GM21786 (cell line): ENCODE results near the gene DLD.
"Not testable (repeated sequence)": the region's sequence is repeated elsewhere in the genome, so short reads cannot be mapped to it uniquely, and the experiment has no call there.

Experiments used
- ATAC-seq: cut with Tn5 transposase; IDR thresholded peaks from one replicate; pipeline ENCODE4 v1.9.1; 2021; ENCODE audit not compliant: unreplicated experiment

The DLD gene

DNA sequence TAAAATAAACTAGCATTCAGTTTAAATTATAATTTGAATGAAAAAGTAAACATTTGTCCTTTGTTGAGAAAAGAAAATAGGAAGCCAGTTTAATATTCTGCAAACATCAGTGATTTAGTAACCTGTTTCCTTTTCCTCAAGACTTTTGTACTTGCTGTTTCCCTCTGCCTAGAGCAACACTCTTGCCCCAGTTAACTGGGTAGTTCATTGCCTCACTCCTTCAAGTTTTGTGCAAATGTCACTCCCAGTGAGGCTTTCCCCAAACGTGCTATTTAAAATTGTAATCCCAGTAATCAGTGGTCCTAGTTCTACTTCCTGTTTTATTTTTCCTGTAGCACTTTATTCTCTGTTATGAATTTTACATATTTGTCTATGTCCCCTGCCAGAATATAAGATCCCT, 23.8 kb downstream of the DLD start:
- ATAC-seq, result no peak

DNA sequence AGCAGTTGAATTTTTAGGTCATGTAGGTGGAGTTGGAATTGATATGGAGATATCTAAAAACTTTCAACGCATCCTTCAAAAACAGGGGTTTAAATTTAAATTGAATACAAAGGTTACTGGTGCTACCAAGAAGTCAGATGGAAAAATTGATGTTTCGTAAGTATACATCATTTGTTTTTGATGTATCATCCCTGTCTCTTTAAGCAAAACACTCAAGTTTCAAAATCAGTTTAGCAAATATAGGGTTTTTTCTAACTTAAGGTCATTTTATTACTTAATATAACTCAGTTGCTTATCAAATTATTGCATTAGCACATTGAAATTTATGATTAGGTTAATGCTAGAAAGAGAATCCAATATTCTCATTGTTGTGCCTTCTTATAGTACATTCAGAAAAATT, 24.6 kb downstream of the DLD start:
- no peak for ATAC-seq

DNA sequence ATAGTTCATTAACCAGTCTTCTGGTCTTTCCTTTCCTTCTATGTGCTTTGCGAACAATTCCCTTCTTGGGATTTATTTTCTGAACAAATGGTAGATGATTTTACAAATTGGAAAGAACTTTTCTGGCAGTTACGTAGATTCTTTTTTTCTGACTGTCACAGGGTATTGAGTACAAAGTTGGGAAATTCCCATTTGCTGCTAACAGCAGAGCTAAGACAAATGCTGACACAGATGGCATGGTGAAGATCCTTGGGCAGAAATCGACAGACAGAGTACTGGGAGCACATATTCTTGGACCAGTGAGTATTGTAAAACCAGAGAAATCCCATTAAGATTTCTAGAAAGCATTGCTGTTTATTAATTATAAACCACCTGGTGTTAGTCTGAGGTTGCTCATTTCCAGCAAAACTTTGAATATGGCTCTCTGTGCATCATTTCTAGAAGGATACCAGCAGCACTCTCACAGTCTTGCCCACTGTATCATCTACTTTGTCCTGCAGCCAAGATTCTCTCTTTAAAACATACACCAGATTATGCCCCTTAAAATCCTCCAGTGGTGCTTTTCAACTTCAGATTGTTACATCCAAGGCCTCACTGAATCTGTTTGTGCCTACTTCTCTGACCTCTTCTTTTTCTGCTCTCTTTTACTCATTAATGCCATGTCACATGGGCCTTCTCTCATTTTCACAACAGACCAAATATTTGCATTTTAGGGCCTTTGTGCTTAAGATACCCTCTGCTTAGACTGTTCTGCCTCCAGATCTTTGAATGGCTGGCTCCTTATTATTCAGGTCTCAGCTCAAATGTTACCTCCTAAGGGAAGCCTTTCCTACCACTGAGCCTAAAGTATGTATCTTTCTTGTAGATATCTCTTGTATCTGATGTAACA, 27.0 kb downstream of the DLD start:
- ATAC-seq, result peak; percentile 87

DNA sequence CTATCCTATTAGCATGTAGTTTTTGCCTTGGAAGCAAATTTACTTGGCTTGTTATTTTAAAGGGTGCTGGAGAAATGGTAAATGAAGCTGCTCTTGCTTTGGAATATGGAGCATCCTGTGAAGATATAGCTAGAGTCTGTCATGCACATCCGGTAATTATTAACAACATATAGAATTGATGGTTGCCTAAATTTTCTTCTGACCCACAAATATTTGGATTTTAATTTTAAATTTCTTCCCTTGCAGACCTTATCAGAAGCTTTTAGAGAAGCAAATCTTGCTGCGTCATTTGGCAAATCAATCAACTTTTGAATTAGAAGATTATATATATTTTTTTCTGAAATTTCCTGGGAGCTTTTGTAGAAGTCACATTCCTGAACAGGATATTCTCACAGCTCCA, 28.0 kb downstream of the DLD start:
- ATAC-seq, result no peak

DNA sequence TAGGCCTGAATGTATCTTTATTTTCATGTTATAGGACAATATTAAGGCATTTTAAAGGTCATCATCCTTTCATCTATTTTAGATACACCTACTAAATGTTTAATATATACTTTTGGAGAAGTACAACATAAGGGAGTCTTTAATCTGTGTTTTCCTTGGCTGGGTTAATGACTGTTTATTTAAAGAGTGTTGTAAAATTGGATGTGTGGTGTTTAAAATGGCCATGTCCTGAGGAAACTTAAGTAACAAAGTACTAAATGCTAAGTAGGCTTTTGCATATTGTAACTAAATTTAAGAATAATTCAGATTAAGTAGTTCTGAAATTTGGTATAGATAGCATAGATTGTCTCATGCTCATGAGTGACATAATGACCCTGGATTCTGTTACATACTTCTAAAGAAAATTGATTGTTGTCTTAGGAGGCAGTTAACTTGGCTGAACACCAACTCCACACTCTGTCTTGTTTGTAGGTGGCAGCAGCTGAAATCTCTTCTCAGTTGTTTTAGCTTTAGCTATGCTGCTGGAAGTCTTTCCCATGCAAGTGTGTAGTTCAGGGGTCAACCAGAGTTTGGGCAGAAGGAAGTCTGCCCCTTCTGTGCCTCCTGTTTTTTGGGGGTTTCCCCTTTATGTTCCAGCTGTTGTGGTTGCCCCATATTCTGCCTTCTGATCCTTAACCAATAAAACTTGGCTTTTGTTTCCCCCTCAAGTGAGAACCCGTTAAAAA, 29.2 kb downstream of the DLD start:
- no peak for ATAC-seq

DNA sequence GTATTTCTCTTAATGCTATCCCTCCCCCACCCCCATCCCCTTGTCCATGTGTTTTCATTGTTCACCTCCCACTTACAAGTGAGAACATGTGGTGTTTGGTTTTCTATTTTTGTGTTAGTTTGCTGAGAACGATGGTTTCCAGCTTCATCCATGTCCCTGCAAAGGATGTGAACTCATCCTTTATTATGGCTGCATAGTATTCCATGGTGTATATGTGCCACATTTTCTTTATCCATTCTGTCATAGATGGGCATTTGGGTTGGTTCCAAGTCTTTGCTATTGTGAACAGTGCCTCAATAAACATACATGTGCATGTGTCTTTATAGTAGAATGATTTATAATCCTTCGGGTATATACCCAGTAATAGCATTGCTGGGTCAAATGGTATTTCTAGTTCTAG, 30.8 kb downstream of the DLD start:
- not testable (repeated sequence) for ATAC-seq

DNA sequence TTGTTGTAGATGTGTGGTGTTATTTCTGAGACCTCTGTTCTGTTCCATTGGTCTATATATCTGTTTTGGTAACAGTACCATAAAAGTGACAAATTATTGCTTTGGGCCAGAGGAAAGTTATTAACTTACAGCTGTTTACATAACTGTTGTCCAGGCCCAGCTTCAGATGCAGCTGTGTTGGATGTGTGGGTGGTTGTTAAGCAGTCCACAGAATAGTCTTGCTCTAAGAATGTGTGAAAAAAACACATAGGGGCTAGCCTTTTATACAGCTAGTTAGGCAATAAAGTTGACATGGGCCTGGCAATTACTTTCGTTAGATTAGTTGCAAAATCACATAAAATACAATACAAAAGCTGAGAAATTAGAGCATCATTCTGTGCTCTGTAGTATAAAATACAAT, 31.9 kb downstream of the DLD start:
- no peak for ATAC-seq

DNA sequence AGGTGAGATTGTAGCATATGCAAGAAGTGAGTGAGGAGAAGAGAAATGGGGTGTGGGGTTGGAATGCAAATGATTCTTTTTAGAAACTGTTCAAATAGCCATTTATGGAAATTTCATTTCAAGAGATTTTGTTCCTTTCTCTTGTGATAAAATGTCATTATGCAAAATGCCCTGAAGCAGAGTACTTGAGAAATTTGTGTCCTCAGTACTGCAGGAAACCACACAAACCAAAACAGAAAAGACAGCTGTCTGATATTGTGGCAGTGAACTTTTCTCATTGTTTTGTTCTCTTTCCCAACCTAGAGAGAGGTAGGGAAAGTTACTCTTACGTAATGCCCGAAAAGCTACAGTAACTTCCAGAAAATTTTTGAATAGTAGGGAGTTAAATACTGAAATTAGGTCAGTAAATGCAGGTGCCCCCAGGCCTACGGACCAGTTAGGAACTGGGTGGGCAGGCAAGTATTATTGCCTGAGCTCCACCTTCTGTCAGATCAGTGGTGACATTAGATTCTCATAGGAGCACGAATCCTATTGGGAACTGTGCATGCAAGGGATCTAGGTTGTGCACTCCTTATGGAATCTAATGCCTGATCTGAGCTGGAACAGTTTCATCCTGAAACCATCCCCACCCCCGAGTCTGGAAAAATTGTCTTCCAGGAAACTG, 34.0 kb downstream of the DLD start:
- ATAC-seq, result peak; percentile 85

DNA sequence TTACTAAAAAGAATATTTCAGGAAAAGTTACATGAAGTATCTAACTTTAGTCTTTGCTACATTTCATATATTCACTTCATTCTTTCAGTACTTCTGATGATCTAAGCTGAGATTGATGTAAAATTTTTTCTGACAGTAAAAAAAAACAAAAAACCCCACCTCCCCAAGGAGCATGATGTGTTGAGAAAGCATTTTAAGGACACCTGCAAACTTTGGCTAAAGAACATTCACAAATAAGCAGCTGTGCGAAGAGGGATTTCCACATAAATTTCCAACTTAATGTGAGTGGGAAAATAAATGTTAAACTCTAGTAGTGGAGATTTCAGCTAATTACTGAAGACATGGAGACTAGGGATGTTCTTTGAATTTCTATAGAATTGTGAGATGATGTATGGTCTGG, 35.5 kb downstream of the DLD start:
- ATAC-seq, result no peak

DNA sequence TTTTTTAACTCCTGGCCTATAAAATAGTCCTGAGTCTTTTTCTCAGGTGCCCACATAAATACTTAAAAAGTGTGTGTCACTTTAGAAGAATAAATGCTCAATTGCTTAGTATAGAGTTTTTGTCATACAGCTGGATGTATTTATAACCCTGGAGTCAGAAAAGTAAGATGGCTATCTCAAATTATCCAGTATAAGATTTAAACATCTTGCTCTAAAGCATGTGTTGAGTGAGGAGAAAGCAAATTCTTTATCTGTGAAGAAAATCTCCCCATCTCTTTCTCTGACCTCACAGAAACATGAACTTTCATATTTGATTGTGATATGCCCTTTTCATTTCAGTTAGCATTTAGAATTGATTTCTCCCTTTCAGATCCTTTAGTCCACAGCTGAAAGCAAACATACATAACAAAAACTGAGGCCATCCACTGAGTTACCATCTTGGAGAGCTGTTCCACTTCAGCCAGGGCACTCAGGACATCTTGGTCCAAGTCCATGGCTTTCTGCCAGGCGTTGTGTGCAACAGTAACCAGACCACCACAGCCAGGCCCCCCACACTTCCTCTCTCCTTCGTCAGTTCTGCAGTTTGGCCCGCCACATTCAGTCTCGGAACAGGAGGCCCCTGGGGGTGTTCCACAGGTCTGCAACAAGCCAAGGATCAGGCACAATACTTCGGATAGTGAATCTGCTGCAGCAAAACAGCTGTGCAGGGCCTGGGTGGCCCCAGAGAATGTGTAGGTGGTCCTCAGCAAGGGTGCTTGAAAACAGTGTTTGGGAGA, 40.9 kb downstream of the DLD start:
- no peak for ATAC-seq

DNA sequence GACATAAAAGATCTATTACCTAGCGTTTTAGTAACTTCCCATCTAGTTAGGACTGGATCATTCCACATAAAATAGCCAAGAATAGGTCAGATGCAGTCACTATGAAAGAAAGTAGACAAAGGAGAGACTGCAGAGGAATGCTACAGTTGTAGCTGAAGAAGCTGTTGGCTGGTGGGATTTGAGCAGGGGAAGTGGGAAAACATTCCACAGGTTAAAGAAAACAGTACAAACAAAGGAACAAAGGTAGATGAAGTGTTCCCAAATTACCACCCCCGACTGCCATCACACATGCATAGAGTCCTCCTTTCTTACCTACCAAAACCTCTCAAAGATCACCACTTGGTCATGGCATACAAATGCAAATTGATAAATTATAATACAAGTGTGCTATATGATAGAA, 41.8 kb downstream of the DLD start:
- no peak for ATAC-seq

DNA sequence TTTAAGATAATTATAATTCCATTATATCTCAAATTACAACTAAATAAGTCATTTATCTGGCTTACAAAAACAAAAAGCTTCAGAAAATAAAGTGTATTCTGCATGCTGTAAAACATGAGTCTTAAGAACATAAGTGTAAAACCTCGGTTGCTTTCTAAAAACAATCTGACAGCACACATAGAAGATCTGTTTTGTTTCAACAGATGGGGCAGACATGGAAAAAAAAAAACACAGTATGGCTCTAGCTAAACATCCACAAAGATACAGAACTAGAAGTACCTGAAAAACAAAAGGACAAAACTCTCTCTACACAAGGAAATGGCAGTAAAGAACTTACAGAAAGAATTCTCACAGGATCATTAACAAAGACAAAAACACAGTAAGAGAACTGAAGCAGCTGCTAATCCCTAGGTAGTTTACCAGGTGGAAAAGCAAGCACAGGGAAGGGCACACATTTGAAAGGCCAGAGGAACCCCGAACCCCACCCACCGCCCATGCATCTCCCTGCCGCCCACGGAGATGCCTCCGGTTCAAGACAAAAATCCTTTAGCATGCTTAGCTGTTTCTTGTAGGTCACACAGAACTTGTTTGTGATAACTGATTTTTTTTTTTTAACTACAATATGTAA, 42.5 kb downstream of the DLD start:
- ATAC-seq, result no peak

DNA sequence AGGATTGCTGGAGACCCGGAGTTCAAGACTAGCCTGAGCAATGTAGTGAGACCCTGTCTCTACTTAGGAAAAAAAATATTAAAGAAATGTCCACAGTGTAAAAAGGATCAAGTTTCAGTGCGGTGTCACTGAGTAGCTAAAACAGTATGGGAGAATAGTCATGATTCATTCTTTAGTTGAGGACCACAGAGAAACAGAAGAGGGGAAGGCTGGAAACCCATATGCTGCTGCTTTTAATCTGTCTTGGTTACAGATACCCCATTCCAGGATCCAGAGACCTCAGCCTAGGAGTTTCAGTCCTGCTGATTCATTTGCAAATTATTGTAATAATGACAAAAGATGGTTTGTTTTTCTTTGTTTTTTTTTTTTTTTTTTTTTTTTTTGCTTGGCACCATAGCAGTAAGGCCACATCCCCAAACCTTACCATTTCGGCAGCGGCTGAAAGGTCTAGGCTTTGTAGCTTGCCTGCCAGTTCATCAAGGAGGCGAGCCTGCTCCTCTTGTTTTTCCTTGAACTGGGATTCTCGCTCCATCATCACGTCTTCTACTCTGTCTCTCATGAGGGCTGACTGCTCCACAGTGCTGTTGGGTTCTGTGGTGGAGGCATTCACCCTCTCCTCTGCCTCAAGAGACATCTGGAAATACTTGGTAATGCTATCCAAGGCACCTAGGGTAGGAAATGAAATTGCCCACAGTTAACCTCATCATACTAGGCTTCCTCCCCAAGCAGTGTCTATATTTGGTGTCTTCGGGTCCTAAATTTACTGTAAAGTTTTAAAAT, 44.2 kb downstream of the DLD start:
- no peak for ATAC-seq

DNA sequence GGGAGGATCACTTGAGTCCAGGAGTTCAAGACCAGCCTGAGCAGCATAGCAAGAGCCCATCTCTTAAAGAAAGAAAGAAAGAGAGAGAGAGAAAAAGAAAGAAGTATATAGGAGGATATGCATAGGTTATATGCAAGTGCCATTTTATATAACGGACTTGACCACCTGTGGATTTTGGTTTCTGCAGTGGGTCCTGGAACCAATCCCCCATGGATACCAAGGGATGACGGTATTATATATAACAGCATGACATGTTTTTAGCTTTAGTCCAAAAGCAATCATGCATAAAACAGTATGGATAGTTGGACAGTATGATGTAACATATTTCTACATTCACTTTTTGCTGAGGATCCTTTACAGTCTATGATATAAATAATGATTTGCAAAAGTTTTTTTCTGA, 45.3 kb downstream of the DLD start:
- ATAC-seq, result no peak

DNA sequence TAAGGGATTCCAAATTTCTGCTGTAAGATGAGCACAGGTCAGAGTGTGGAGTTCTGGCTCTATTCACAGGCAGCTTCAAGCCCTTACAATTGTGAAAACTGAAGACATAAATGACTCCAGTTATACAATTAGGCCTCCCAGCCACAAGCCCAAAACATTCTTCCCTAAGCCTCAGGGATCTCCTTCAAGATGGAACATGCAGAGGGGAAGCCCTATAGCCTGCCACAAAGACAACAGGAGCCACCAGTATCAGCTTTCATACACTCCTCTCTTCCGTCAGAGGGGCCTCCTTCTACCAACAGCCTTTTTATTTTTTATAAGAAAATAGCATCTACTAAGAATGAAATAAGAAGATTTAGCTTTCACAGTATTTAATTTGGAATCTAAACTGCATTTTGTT, 46.5 kb downstream of the DLD start:
- no peak for ATAC-seq

DNA sequence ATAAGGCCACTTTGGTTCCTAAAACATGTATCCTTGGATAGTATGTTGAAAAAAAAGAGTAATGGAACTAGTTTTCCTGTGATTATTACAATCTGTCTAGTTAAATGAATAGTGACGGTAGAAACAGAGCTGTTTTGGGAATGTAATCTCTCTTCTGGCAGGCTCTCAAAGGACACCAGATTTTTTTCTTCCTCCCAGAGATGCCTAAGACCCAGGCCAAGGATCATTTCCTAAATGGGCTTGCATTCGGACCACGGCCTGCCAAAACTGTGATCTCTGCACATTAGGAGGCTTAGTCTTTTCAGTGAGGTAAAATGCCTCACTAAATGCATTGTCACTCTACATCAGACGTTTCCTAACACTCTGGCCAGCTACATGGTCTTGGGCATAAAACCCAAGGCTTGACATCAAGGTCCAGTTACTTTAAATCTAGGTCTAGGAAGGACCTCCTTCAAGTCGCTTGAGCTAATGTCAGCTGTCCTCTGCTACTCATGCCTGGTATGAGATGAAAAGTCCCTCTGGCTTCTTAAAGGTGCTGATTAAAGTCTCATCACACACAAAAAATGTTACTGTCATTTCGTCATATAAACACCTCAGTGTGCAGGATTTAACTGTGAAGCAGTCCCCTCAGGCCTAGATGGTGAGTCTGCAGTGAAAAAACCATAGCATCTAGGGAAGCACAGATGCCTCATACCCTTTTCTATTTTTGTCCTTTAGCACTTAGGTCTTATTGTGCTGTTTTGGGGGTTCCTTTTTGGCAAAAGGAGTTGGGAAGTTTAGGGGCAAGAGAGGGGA, 47.7 kb downstream of the DLD start:
- ATAC-seq, result no peak

DNA sequence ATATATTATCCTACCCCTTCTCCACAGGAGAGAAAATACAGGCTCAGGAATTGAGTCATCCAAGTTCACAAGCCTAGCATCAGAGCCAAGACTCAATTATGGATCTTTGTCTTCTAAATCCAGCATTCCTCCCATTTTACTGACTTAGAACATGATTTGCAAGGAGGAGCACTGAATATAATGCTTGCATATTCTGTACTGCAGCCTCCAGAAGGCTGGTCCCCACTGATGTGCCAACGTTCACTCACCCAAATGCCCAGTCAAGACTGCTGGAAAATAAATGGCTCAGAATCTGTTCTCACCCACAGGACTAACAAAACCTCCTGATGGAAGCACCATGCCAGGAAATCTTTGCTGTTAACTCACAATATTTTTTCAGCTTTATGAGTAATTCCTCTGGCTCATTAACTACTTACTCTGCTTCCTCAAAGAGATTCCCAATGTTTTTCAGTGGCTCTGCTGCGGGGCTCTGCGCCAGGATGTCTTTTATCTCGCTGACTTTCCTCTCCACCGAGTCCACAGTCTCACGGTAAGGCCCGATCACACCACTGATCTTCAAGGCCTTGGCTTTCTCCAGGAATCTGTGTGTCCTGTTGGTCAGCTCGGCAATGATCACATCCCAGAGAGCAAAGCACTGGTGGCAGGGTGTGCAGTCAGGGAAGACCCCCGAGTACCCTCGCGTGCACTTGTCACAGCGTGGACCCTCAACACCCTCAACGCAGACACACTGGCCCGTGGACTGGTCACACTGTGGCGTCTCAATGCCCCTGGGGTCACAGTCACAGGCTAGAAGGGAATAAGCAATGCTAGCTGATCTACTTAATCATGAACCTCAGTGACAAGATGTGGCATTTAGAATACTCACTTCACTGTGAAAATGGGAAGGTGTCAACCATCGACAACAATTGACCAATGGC, 48.8 kb downstream of the DLD start:
- ATAC-seq, result no peak

DNA sequence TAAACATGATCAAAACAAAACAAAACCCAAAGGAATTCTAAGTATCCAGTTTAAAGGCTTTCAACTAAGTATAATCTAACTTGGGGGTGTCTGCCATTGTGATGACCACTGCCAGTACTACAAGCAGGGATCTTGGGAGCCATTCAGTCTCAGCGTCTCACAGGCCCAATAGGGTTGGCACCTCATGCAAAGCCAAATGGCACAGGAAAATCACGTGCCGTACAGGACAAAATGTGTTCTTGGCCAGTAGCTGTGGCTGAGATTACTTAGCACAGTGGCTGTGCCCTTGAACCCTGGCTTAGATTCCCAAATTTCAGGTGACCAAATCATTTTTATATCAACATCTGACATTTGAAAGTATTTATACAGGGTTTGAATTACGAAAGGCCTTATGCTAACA, 50.0 kb downstream of the DLD start:
- no peak for ATAC-seq
